Measurements from ENCODE around the gene TCEA2. TPM values are rescaled to one million over a fixed set of nuclear protein-coding genes. Genes with fewer than 3 reads are reported as not detected.

The TCEA2 gene
- total RNA-seq, 1 donor from 2014 or later: 23.2 TPM

DNA sequence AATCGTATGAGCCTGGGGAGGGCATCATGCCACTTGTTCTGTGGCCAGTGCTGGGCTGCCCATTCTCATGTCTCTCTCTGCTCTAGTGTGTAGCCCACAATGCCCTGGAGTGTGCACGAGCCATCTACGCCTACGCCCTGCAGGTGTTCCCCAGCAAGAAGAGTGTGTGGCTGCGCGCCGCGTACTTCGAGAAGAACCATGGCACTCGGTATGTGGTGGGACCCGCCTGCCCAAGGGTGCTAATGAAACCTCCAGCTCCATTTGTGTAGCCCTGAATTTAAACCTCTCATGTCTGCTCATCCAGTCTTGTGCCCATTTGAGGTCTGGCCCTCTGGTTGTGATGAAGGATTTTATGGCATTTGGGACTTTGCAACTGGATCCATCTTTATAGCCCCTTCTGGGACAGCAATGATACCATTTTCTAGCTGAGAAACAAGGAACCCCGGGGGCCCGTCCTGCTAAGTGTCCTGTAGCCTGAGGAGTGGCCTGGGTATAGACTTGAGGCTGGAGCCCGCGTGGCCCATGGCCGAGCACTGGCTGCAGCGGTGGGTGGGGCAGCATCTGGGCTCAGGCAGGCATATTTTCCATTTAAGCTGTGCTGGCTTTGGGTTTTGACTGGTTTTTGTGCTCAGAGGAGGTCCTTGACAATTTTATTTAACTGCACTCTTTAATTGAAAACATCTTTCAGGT, 40.2 kb upstream of the TCEA2 start:
- H2AFZ ChIP-seq (replicated peaks): no peak overlapping the region
- Mint-ChIP-seq H3K36me3 (peaks cover 25% of the 10 kb centered on the region), H3K4me3 (no peak overlapping the region), H3K4me1 (no peaks in the 10 kb centered on the region), H3K27me3 (ENCODE audit: insufficient read depth, low read depth) (peaks cover 3% of the 10 kb centered on the region), H3K9me3 (no peaks in the 10 kb centered on the region), H3K27ac (no peak overlapping the region)
- no peaks in the 10 kb centered on the region for H3K79me2 ChIP-seq (ENCODE audit: low read depth)
- H3K27me3 ChIP-seq: no peaks in the 10 kb centered on the region
- no peaks in the 10 kb centered on the region for H3F3A ChIP-seq (ENCODE audit: low read depth)
- H3K9ac ChIP-seq: no peak overlapping the region
- H3K9me3 ChIP-seq (ENCODE audit: low read depth): no peaks in the 10 kb centered on the region
- no peak overlapping the region for H3K4me3 ChIP-seq
- no peak overlapping the region for H3K27ac ChIP-seq
- no peaks in the 10 kb centered on the region for H3K36me3 ChIP-seq
- TF ChIP-seq EZH2 (IDR thresholded peaks at IDR 0.05) (no peak), EZH2phosphoT487 (IDR thresholded peaks at IDR 0.05) (no peak)
- TF ChIP-seq, protein P1, sequence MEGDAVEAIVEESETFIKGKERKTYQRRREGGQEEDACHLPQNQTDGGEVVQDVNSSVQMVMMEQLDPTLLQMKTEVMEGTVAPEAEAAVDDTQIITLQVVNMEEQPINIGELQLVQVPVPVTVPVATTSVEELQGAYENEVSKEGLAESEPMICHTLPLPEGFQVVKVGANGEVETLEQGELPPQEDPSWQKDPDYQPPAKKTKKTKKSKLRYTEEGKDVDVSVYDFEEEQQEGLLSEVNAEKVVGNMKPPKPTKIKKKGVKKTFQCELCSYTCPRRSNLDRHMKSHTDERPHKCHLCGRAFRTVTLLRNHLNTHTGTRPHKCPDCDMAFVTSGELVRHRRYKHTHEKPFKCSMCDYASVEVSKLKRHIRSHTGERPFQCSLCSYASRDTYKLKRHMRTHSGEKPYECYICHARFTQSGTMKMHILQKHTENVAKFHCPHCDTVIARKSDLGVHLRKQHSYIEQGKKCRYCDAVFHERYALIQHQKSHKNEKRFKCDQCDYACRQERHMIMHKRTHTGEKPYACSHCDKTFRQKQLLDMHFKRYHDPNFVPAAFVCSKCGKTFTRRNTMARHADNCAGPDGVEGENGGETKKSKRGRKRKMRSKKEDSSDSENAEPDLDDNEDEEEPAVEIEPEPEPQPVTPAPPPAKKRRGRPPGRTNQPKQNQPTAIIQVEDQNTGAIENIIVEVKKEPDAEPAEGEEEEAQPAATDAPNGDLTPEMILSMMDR (IDR thresholded peaks at IDR 0.05): no peak
- DNase-seq (ENCODE audit: low spot score): no peak
- H3K4me2 ChIP-seq: no peak overlapping the region
- H4K20me1 ChIP-seq (ENCODE audit: low read depth): no peaks in the 10 kb centered on the region
- H3K4me1 ChIP-seq: no peaks in the 10 kb centered on the region

DNA sequence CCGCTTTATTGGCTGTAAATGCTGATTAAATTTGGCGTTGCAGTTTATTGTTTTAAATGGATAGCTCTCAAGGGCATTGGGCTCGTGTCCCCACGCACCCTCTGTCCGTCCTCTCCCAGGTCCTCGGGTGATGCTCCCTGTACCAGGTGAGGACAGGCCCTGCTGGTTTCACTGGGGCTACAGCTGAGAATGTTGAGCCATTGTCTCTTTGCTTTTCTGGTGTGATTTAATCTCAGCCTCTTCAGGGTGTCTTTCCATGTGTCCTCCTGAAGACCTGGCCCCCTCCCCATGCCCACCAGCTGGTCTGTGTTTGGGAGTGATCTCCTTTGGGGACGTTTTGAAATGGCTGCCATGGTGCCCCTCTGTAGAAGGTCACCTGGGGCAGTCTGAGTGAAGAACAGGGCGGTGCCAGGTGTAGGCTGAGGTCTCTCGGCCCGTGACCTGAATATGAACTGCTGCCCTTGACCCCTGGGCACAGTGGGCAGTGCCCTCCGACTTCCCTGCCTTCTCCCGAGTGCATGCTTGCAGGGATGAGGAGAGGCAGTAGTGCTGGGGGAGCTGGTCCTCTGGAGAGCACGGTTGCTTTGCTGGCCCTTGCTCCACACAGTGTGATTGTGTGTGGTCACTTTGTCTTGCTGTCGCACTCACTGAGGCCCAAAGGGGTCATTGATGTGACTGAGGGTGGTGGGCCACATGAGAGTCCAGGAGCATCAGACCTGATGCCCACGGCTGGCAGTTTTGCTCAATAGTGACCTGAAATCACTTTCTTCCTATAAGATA, 39.4 kb upstream of the TCEA2 start:
- Histone ChIP-seq H4K20me1 (ENCODE audit: low read depth) (no peaks in the 10 kb centered on the region), H3K27ac (no peak overlapping the region), H3F3A (ENCODE audit: low read depth) (no peaks in the 10 kb centered on the region), H3K27me3 (no peaks in the 10 kb centered on the region), H2AFZ (replicated peaks) (no peak overlapping the region), H3K9ac (no peak overlapping the region), H3K9me3 (ENCODE audit: low read depth) (no peaks in the 10 kb centered on the region), H3K79me2 (ENCODE audit: low read depth) (no peaks in the 10 kb centered on the region), H3K4me1 (no peaks in the 10 kb centered on the region), H3K4me2 (no peak overlapping the region), H3K36me3 (no peaks in the 10 kb centered on the region), H3K4me3 (no peak overlapping the region)
- Mint-ChIP-seq H3K9me3 (no peaks in the 10 kb centered on the region), H3K27me3 (ENCODE audit: insufficient read depth, low read depth) (peaks cover 3% of the 10 kb centered on the region), H3K4me1 (no peaks in the 10 kb centered on the region), H3K27ac (no peak overlapping the region), H3K36me3 (peaks cover 22% of the 10 kb centered on the region), H3K4me3 (no peak overlapping the region)
- no peak for DNase-seq (ENCODE audit: low spot score)
- TF ChIP-seq, protein P1 (IDR thresholded peaks at IDR 0.05): no peak
- no peak for TF ChIP-seq EZH2 (IDR thresholded peaks at IDR 0.05)
- no peak for TF ChIP-seq EZH2phosphoT487 (IDR thresholded peaks at IDR 0.05)

DNA sequence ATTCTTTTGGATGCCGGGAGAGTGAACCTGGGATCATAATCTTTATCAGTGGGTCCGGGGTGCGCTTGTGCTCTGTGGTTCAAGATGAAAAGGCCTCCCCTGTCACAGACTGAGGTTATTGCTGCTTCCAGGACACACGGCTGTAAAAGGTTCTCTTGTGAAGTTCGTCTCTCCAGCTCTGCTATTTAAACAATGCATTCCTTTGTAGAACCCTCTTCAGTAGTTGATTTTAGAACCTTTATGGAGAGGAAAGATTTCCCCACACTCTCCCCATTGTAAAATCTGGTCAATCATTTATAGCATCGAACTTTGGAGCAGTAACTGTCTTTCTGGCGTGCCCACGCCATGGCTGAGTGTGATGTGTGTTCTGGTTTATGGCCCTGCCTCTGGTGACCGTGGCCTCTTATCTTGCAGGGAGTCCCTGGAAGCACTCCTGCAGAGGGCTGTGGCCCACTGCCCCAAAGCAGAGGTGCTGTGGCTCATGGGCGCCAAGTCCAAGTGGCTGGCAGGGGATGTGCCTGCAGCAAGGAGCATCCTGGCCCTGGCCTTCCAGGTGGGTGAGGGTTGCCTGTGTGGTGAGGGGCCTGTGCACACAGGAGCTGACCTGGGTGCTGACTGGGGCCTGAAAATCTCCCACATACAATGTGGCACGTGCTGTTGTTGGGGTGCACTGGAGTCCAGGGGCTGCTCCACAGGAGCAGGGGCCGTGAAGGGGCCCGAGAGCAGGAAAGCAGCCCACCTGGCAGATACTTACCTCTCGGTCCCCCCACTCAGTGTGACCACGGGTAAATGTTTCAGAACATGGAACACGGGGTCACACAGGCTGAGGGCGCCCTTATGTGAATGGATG, 38.6 kb upstream of the TCEA2 start:
- peaks cover 3% of the 10 kb centered on the region for H3K27me3 Mint-ChIP-seq (ENCODE audit: insufficient read depth, low read depth)
- no peaks in the 10 kb centered on the region for H3K9me3 Mint-ChIP-seq
- Histone ChIP-seq H3K4me2 (no peak overlapping the region), H3K36me3 (no peaks in the 10 kb centered on the region), H3F3A (ENCODE audit: low read depth) (no peaks in the 10 kb centered on the region), H3K9me3 (ENCODE audit: low read depth) (no peaks in the 10 kb centered on the region), H4K20me1 (ENCODE audit: low read depth) (no peaks in the 10 kb centered on the region), H3K79me2 (ENCODE audit: low read depth) (no peaks in the 10 kb centered on the region), H3K4me1 (no peaks in the 10 kb centered on the region), H3K27me3 (no peaks in the 10 kb centered on the region), H3K27ac (no peak overlapping the region), H3K9ac (no peak overlapping the region), H2AFZ (replicated peaks) (no peak overlapping the region), H3K4me3 (no peak overlapping the region)
- H3K4me1 Mint-ChIP-seq: no peaks in the 10 kb centered on the region
- TF ChIP-seq EZH2 (IDR thresholded peaks at IDR 0.05) (no peak), EZH2phosphoT487 (IDR thresholded peaks at IDR 0.05) (no peak)
- TF ChIP-seq, protein P1 (IDR thresholded peaks at IDR 0.05): no peak
- no peak for DNase-seq (ENCODE audit: low spot score)
- no peak overlapping the region for H3K4me3 Mint-ChIP-seq
- H3K27ac Mint-ChIP-seq: peak overlapping the region; percentile 14
- H3K36me3 Mint-ChIP-seq: peaks cover 19% of the 10 kb centered on the region

Data from neural progenitor cell (in vitro differentiated cells).